Thyroid gland (tissue), 4 donors: ENCODE measurements around the gene CD3E.

Experiments
- CTCF ChIP-seq, 6 experiments: fragments of 200-600 bp in 3 of 6; fragments of 450-650 bp in 3 of 6; sonication (generic) in 3 of 6; IDR thresholded peaks; one replicate each; pipeline ENCODE4 v1.5.1; 2016 to 2019; ENCODE audit warnings: antibody characterized with exemption in 6 of 6, mild to moderate bottlenecking in 2 of 6, inconsistent platforms in 1 of 6, moderate library complexity in 1 of 6
- POLR2A ChIP-seq, 2 donors: fragments of 450-650 bp; IDR thresholded peaks; one replicate each; pipeline ENCODE4 v1.6.1; 2017; ENCODE audit warnings: antibody characterized with exemption in 2 of 2, mild to moderate bottlenecking in 2 of 2, moderate library complexity in 1 of 2

- TF ChIP-seq CTCF (IDR thresholded peaks at IDR 0.05) (no peak), POLR2A (IDR thresholded peaks at IDR 0.05) (no peak)
Measured at GRCh38 chr11:118291477-118292135, 12.9 kb upstream of the CD3E start.
